AG04449 (cell line): Measurements from ENCODE around the gene SORBS2.

ENCODE experiments used
- CTCF ChIA-PET: fragments of 350-600 bp; formaldehyde crosslinking; extraction: SDS; loops from one replicate; lab custom pipeline; 2021; ENCODE audit warnings: antibody characterized with exemption; lab: Yijun Ruan, JAX
- POLR2A ChIA-PET: fragments of 400-600, 350-600 bp; formaldehyde crosslinking; extraction: SDS; loops from one replicate; lab custom pipeline; 2020; ENCODE audit warnings: antibody characterized with exemption, inconsistent platforms; lab: Yijun Ruan, JAX
- DNase-seq: peaks from one replicate; pipeline ENCODE4 v3.0.0-alpha.2; 2010; ENCODE audit warnings: low read depth, low spot score
- H3K4me3 ChIP-seq: 2 replicates; pipeline ENCODE4 v1.5.1; 2011; ENCODE audit warnings: low read depth, mild to moderate bottlenecking, control low read depth, low read length
- TF ChIP-seq, protein P1 (sequence below): IDR thresholded peaks from one replicate; pipeline ENCODE4 v1.5.1; 2011; ENCODE audit warnings: mild to moderate bottlenecking, moderate library complexity, low read length, control low read depth, inconsistent platforms; ENCODE audit not compliant: insufficient read depth; ENCODE audit errors: missing control alignments

The SORBS2 gene

DNA sequence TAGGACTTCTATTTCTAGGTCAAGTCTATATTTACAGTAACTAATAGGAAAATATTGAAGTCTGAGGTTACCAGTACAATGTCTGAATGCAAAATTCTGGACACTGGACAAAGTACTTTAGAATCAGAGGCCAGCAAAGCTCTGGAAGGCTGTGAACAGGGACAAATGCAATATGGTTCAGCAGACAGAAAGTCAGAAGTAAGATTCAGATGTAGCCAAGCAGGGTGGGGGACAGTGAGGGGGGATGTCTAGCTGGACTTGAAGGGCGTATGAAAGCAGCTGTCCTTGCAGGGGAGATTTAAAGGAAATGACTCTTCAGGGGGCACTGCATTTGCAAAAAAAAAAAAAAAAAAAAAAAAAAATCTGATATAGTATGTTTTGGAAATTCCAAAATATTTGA is 2.9 kb downstream of the SORBS2 start:
- TF ChIP-seq, protein P1, sequence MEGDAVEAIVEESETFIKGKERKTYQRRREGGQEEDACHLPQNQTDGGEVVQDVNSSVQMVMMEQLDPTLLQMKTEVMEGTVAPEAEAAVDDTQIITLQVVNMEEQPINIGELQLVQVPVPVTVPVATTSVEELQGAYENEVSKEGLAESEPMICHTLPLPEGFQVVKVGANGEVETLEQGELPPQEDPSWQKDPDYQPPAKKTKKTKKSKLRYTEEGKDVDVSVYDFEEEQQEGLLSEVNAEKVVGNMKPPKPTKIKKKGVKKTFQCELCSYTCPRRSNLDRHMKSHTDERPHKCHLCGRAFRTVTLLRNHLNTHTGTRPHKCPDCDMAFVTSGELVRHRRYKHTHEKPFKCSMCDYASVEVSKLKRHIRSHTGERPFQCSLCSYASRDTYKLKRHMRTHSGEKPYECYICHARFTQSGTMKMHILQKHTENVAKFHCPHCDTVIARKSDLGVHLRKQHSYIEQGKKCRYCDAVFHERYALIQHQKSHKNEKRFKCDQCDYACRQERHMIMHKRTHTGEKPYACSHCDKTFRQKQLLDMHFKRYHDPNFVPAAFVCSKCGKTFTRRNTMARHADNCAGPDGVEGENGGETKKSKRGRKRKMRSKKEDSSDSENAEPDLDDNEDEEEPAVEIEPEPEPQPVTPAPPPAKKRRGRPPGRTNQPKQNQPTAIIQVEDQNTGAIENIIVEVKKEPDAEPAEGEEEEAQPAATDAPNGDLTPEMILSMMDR: no peak
- DNase-seq: no peak
- ChIA-PET CTCF (no interaction called here), POLR2A (no interaction called here)
- no peak overlapping the region for H3K4me3 ChIP-seq

DNA sequence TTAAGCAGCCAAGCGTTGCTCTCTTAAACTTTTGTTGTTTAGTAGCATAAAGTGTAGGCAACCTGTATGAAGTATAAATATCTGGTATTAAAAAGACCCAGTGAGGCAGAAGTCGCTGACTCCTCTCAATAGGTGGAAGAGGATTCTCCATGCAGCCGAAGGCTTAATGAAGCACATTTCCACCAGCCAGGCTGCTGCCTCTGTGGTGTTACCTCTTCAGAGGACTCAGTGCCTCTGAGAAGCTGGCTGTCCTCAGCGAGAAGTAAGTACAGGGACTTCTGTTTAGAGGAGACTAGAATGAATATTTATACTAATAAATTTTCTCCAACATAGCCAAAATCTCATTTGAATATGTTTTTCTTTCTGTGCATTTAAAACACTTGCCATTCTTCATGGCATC is 6.0 kb downstream of the SORBS2 start:
- CTCF ChIA-PET: no interaction called here
- TF ChIP-seq, protein P1: no peak
- DNase-seq: no peak
- POLR2A ChIA-PET: no interaction called here
- H3K4me3 ChIP-seq: no peak overlapping the region

DNA sequence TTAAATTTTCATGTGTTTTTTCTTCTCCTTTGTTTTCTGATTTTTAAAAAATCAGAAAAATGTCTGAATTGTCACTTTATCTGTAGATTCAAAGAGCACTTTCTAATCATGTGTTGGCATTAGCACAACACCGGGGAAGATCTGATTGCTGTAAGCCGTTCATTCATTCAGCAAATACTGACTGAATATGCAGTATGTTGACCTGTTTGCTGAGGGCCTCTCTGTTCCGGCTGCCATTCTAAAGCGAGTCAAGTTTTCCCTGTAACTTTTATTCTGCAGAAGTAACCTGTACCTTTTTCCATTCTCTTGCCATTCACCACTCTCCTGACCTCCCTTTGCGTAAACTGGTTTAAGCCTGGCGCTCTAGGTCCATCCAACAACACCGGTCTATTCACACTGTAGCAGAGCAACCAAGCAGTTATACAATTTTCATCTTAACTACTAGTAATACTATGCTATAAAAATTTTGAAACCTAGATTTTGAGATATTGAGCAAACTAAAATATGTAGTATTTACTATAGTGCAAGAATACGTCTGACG is 6.7 kb downstream of the SORBS2 start:
- TF ChIP-seq, protein P1: no peak
- no peak for DNase-seq
- POLR2A ChIA-PET: no interaction called here
- no peak overlapping the region for H3K4me3 ChIP-seq
- CTCF ChIA-PET: no interaction called here

DNA sequence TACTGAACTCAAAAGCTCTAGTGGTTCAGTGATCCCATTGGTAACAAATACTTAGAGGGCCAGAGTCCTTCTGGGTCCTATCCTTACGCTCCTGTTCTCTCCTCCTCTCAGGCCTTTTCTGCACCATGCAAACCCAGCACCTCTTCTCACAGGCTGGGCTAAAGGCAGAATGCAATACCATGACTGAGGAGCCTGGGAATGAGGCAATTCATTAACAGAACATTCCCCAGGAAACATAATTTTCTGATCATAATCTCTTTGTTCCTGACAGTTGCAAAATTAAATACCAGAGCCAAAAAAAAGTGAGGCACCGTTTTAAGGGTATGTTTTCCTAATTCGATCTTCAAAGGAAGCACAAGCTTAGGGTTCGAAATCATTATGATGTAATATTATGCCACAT is 9.0 kb downstream of the SORBS2 start:
- ChIA-PET CTCF (no interaction called here), POLR2A (no interaction called here)
- TF ChIP-seq, protein P1: no peak
- DNase-seq: no peak
- no peak overlapping the region for H3K4me3 ChIP-seq

DNA sequence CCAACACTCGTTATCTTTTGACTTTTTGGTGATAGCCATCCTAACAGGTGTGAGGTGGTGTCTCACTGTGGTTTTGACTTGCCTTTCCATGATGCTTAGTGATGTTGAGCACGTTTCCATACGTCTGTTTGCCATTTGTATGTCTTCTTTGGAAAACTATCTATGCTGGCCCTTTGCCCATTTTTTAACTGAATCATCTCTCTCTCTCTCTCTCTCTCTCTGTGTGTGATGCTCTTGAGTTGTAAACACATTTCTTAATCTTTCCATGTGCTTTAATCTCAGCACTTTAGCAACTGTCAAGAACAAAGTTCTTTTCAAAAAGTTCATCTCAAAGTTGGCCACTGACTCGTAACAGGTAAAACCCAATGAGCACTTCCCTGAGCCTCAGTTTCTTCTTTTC is 10.5 kb downstream of the SORBS2 start:
- TF ChIP-seq, protein P1: no peak
- ChIA-PET POLR2A (no interaction called here), CTCF (no interaction called here)
- no peak for DNase-seq
- no peak overlapping the region for H3K4me3 ChIP-seq

DNA sequence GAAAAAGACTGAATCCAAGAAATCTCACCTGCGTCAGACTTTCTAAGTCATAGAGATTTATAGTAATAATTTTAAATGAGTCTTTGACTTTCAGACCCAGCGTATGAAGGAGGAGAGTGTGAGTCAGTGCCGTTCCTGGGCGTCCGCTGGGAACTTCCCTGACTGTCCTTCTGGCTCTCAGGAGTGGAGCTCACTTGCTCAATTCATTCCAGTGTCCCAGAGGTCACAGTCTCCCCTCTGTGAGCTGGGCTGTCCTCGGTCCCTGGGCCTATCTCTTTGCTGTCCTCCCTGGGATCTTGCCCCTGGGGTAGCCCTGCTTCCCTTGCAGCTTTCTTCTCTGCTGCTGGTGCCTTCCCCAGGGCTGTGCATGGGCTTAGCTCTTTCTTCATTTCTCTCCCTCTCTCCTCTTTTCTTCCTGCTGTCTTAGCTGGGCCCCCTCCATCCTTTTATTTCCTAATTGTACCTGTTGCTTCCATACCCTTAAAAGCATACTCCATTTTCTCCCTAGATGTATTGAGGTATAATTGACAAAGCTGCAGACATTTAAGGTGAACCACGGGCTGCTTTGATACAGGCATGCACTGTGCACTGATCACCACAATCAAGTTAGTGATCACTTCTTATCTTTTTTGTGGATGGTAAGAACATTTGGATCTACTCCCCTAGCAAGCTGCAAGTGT is 11.6 kb downstream of the SORBS2 start:
- ChIA-PET CTCF (no interaction called here), POLR2A (no interaction called here)
- no peak for DNase-seq
- H3K4me3 ChIP-seq: no peak overlapping the region
- TF ChIP-seq, protein P1: no peak
